Measurements from ENCODE around the gene PTPRF.

DNA sequence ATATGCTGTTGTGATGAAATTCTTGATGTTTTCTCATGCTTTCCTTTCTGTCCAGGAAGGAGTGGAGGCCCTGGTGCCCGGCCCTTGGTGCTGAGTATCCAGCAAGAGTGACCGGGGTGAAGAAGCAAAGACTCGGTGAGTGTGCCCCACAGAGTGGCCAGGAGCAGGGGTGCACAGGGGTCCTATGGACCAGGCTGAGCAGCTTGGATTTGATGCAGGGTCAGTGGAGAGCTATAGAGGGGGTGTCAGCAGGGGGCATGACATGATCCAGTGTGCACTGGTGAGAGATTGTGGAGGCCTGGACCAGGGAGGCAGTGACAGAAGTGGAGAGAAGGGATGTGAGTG is 7.4 kb downstream of the PTPRF start:
- TF ChIP-seq, protein P1, sequence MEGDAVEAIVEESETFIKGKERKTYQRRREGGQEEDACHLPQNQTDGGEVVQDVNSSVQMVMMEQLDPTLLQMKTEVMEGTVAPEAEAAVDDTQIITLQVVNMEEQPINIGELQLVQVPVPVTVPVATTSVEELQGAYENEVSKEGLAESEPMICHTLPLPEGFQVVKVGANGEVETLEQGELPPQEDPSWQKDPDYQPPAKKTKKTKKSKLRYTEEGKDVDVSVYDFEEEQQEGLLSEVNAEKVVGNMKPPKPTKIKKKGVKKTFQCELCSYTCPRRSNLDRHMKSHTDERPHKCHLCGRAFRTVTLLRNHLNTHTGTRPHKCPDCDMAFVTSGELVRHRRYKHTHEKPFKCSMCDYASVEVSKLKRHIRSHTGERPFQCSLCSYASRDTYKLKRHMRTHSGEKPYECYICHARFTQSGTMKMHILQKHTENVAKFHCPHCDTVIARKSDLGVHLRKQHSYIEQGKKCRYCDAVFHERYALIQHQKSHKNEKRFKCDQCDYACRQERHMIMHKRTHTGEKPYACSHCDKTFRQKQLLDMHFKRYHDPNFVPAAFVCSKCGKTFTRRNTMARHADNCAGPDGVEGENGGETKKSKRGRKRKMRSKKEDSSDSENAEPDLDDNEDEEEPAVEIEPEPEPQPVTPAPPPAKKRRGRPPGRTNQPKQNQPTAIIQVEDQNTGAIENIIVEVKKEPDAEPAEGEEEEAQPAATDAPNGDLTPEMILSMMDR (IDR thresholded peaks at IDR 0.05) = no peak
- TF ChIP-seq ZFX (IDR thresholded peaks at IDR 0.05; ENCODE audit: borderline replicate concordance) = no peak

Measured in 22Rv1 (cell line).